ENCODE measurements around the gene LRRC75B. TPM values are rescaled to one million over a fixed set of nuclear protein-coding genes. Genes with fewer than 3 reads are reported as not detected.

The LRRC75B gene
- total RNA-seq, 1 experiment from 2014 or later: 18.1 TPM

DNA sequence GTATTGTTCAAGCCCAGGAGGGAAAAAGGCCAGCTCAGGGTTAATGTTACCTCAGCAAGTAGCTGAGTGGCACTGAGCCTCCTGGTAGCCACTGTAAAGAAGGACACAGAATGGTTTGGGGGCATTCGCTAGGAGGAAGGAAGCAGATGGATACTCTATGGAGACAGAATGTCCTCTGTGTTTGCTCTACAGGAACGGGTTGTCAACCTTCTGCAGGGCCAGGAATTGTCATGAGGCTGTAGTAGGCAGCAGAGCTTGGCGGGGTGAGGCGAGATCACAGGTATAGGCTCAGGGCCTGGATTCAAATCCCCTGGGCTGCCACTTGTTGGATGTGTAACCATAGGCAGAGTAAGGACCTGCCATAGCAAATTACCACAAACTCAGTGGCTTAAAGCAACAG, 3.0 kb upstream of the LRRC75B start:
- Histone ChIP-seq H3K23ac (ENCODE audit: insufficient read length, low read depth, low read length) (no peak overlapping the region), H3K27me3 (ENCODE audit: insufficient read depth, low read length) (no peaks in the 10 kb centered on the region), H2AK5ac (ENCODE audit: insufficient read length, low read length) (no peak overlapping the region), H3K23me2 (ENCODE audit: insufficient read length, low read depth, low read length, poor library complexity, severe bottlenecking) (no peaks in the 10 kb centered on the region), H4K20me1 (ENCODE audit: control insufficient read depth, insufficient read depth, insufficient read length) (no peaks in the 10 kb centered on the region), H4K91ac (ENCODE audit: insufficient read length, low read depth, low read length) (no peak overlapping the region), H3K79me2 (ENCODE audit: insufficient read depth, low read length) (no peaks in the 10 kb centered on the region), H3T11ph (ENCODE audit: low read length) (no peak overlapping the region), H2BK120ac (ENCODE audit: low read depth, low read length, poor library complexity, severe bottlenecking) (no peak overlapping the region), H2BK5ac (ENCODE audit: insufficient read length, low read length) (no peak overlapping the region), H3K18ac (ENCODE audit: insufficient read length, low read depth, low read length) (no peak overlapping the region), H3K4ac (ENCODE audit: low read depth, low read length) (no peak overlapping the region), H4K8ac (replicated peaks; ENCODE audit: insufficient read length, low read depth, low read length) (no peak overlapping the region), H3K27ac (ENCODE audit: insufficient read length, low read depth, low read length) (no peak overlapping the region), H3K9me3 (ENCODE audit: control insufficient read depth, low read depth, low read length) (no peaks in the 10 kb centered on the region), H4K5ac (ENCODE audit: insufficient read length, low read depth, low read length) (no peak overlapping the region), H2BK20ac (ENCODE audit: low read depth, low read length, poor library complexity, severe bottlenecking) (no peak overlapping the region), H2BK15ac (ENCODE audit: low read depth, low read length) (no peak overlapping the region), H3K56ac (ENCODE audit: insufficient read length, low read depth, low read length) (no peak overlapping the region), H3K79me1 (ENCODE audit: insufficient read depth, low read depth, low read length, poor library complexity, severe bottlenecking) (no peaks in the 10 kb centered on the region), H3K14ac (ENCODE audit: insufficient read depth, low read length) (no peak overlapping the region), H3K9ac (ENCODE audit: extremely low read depth, insufficient read length, low read length) (no peak overlapping the region), H3K4me1 (ENCODE audit: insufficient read depth, low read length) (no peaks in the 10 kb centered on the region), H2BK12ac (ENCODE audit: insufficient read length, low read depth, low read length) (no peak overlapping the region), H3K4me2 (ENCODE audit: insufficient read depth, insufficient read length, low read length) (no peak overlapping the region), H2AFZ (ENCODE audit: low read length) (no peak overlapping the region)
- WGBS (ENCODE audit: extremely low coverage, insufficient read length, low lambda C conversion rate): no CpG with 5 or more reads among the region's 4 CpGs
- Mint-ChIP-seq H3K4me3 (no peak overlapping the region), H3K27ac (no peak overlapping the region; a peak in 1 of 7 replicates), H3K9me3 (no peaks in the 10 kb centered on the region), H3K36me3 (ENCODE audit: insufficient read depth in 1 of 3, low read depth in 3 of 3) (no peaks in the 10 kb centered on the region), H3K4me1 (peaks cover 15 to 38% of the 10 kb centered on the region in 2 experiments), H3K27me3 (ENCODE audit: low read depth) (no peaks in the 10 kb centered on the region)
- TF ChIP-seq, protein P1, sequence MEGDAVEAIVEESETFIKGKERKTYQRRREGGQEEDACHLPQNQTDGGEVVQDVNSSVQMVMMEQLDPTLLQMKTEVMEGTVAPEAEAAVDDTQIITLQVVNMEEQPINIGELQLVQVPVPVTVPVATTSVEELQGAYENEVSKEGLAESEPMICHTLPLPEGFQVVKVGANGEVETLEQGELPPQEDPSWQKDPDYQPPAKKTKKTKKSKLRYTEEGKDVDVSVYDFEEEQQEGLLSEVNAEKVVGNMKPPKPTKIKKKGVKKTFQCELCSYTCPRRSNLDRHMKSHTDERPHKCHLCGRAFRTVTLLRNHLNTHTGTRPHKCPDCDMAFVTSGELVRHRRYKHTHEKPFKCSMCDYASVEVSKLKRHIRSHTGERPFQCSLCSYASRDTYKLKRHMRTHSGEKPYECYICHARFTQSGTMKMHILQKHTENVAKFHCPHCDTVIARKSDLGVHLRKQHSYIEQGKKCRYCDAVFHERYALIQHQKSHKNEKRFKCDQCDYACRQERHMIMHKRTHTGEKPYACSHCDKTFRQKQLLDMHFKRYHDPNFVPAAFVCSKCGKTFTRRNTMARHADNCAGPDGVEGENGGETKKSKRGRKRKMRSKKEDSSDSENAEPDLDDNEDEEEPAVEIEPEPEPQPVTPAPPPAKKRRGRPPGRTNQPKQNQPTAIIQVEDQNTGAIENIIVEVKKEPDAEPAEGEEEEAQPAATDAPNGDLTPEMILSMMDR (conservative IDR thresholded peaks at IDR 0.05): no peak
- DNase-seq: no peak

Measured in H9 (cell line).